Lung (tissue), 12 donors: ENCODE results near the gene ADAMTSL1. TPM values are rescaled to one million over a fixed set of nuclear protein-coding genes. Genes with fewer than 3 reads are reported as not detected.

Experiments used
- ATAC-seq: fragments of 200-7000 bp; cut with Tn5 transposase; one replicate; pipeline ENCODE4 v1.9.1; 2020; ENCODE audit warnings: moderate number of reproducible peaks; ENCODE audit not compliant: insufficient read depth, low FRiP score
- DNase-seq, 3 donors: peaks; one replicate each; pipeline ENCODE4 v3.0.0-alpha.2; 2013 to 2017
- H3K27ac ChIP-seq, 2 donors: one replicate each; pipeline ENCODE4 v1.5.1; 2013; ENCODE audit warnings: mild to moderate bottlenecking in 2 of 2, moderate library complexity in 2 of 2, control low read depth in 1 of 2, inconsistent platforms in 1 of 2, low read depth in 1 of 2, low read length in 1 of 2
- H3K27me3 ChIP-seq, 3 donors: one replicate each; pipeline ENCODE4 v1.5.1; 2013; ENCODE audit warnings: low read length in 2 of 3; ENCODE audit not compliant: control insufficient read depth in 3 of 3, insufficient read depth in 3 of 3
- H3K36me3 ChIP-seq, 4 donors: one replicate each; pipeline ENCODE4 v1.5.1; 2013; ENCODE audit warnings: low read length in 4 of 4, mild to moderate bottlenecking in 1 of 4, moderate library complexity in 1 of 4; ENCODE audit not compliant: control insufficient read depth in 4 of 4, insufficient read depth in 4 of 4
- H3K4me1 ChIP-seq, 5 donors: one replicate each; pipeline ENCODE4 v1.5.1; 2013; ENCODE audit warnings: low read length in 5 of 5, mild to moderate bottlenecking in 2 of 5, moderate library complexity in 1 of 5; ENCODE audit not compliant: control insufficient read depth in 5 of 5, insufficient read depth in 5 of 5
- H3K4me3 ChIP-seq: one replicate; pipeline ENCODE4 v1.5.1; 2013; ENCODE audit warnings: mild to moderate bottlenecking, control low read depth, moderate library complexity
- H3K9ac ChIP-seq, 2 donors: one replicate each; pipeline ENCODE4 v1.5.1; 2013; ENCODE audit warnings: low read length in 2 of 2, control low read depth in 1 of 2; ENCODE audit not compliant: insufficient read depth in 1 of 2
- H3K9me3 ChIP-seq, 4 donors: one replicate each; pipeline ENCODE4 v1.5.1; 2013; ENCODE audit warnings: low read length in 3 of 4, mild to moderate bottlenecking in 1 of 4, moderate library complexity in 1 of 4; ENCODE audit not compliant: control insufficient read depth in 4 of 4, insufficient read depth in 3 of 4
- CTCF ChIP-seq: IDR thresholded peaks from 2 replicates; pipeline ENCODE4 v1.5.1; 2012; ENCODE audit warnings: mild to moderate bottlenecking; ENCODE audit errors: control extremely low read depth, extremely low read depth
- WGBS, 2 donors: extraction: QIAGEN DNeasy Blood & Tissue Kit; methylation state at CpG; one replicate each; pipeline ENCODE4 v1.1.7; 2013; 5-methylcytosine and 5-hydroxymethylcytosine counted together
- polyA plus RNA-seq, 2 donors: library from polyadenylated mRNA; stranded (reverse); fragments of 200-250 nt; gene quantifications; one replicate each; pipeline ENCODE4 v1.2.1, GENCODE V29; 2013
- total RNA-seq, 2 donors: library from RNA; depleted of rRNA in 1 of 2; stranded (reverse); fragments of >200 nt in 1 of 2; gene quantifications; one replicate each; pipeline ENCODE4 v1.2.1, GENCODE V29; 2014 to 2021
- donor health status: control.
- donor health status: control.
- donor health status: Bipolar disorder and iron deficiency.
- donor health status: healthy.
- donor health status: DM: yes; HTN: yes; CAD: no.

ADAMTSL1 gene
- total and polyA plus RNA-seq, 4 donors, result 0.25 to 36.2 (median 1.4) TPM

DNA sequence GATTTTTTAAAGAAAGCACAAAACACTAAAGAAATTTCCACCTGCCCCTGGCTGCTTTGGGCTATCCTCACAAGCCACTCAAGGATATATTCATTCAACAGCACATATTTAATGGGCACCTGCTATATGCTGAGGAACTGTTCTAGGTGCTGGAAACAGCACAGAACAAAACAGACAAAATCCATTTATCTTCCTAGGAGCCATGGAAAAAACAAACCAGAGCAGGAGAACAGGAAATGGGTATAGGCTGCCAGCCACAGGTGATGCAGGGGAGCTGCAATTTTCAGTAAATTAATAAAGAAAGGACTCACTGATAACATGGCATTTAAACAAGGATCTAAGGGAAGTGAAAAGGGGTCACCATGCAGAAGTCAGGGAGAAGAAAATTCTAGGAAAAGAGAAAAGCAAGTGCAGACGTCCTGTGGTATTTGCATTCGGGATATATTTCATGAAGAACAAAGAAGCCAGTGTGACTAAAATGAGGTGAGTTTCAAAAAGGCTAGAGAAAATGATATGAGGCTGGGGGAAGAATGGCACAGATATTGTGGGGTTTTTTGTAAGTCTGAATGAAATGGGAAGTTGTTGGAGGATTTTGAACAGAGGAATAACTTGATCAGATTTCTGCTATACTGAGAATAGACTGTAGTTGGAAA lies 152.2 kb downstream of the ADAMTSL1 start:
- Histone ChIP-seq H3K9ac (no peak overlapping the region), H3K27ac (no peak overlapping the region), H3K36me3 (no peaks in the 10 kb centered on the region), H3K4me1 (peaks cover 0 to 5% (median 0%) of the 10 kb centered on the region in 5 donors), H3K27me3 (no peaks in the 10 kb centered on the region), H3K4me3 (no peak overlapping the region), H3K9me3 (no peaks in the 10 kb centered on the region)
- WGBS, 2 donors, result 83 to 90% methylated on average over 2 of the region's 2 CpGs
- no peak for DNase-seq
- no peak for TF ChIP-seq CTCF
- no peak for ATAC-seq

GRCh38 chr9:18629136-18629535 lies 155.2 kb downstream of the ADAMTSL1 start:
- no peak overlapping the region for H3K27ac ChIP-seq
- peaks cover 0 to 9% (median 0%) of the 10 kb centered on the region in 5 donors for H3K4me1 ChIP-seq
- H3K36me3 ChIP-seq, result no peaks in the 10 kb centered on the region
- no peaks in the 10 kb centered on the region for H3K27me3 ChIP-seq
- no peak overlapping the region for H3K4me3 ChIP-seq
- H3K9ac ChIP-seq, result no peak overlapping the region
- WGBS, 2 donors, result 67 to 72% methylated on average over 1 of the region's 1 CpG
- no peak for ATAC-seq
- DNase-seq, result no peak
- H3K9me3 ChIP-seq, result no peaks in the 10 kb centered on the region
- no peak for TF ChIP-seq CTCF

DNA sequence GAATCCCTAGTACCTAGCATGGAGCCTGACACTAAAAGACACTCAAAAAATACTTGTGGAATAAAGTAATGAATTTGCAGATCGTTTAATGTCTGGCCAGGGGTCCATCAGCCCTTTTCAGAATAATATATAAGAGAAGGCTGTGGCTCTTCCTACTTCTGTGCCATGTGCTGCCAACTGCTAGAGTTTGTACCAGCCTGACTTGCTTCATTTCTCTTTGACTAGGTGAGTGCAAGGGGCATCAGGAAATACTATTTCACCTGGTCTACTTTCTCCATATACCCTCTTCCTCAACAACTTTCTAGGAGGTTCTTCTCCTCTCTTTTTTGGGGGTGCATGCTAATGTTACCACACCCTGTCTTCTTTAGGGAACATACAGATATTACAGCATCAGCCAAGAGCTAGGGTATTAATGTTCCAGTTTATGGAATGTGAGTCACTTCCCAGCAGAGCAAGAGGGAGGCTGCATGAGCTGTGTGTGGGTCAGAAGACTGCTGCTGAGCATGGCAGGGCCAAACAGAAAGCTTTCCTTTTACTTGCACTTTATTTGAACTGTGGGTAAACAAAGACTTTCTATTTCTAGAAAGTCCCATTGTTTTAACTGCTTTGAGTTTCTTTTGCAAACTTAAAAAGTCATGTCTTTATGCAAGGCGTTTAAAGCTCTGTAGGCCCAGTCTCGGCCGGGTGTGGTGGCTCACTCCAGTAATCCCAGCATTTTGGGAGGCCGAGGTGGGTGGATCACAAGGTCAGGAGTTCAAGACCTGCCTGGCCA lies 158.9 kb downstream of the ADAMTSL1 start:
- Histone ChIP-seq H3K27ac (peak overlapping the region in 1 of 2 donors; percentile 64), H3K27me3 (no peaks in the 10 kb centered on the region), H3K4me1 (peaks cover 0 to 9% (median 0%) of the 10 kb centered on the region in 5 donors), H3K9ac (no peak overlapping the region), H3K4me3 (no peak overlapping the region), H3K9me3 (no peaks in the 10 kb centered on the region), H3K36me3 (no peaks in the 10 kb centered on the region)
- ATAC-seq (peak; percentile 72), DNase-seq (peak in 2 of 3 donors; percentile 17 to 37)
- 59 to 62% methylated on average over 5 of the region's 5 CpGs for WGBS, 2 donors
- no peak for TF ChIP-seq CTCF
